Stomach (tissue), 9 donors: ENCODE data around the gene NEURL2. TPM values are rescaled to one million over a fixed set of nuclear protein-coding genes. Genes with fewer than 3 reads are reported as not detected.

Source experiments
- DNase-seq, 2 donors: peaks; one replicate each; pipeline versions ENCODE4 v3.0.0 to v3.0.0-alpha.2; 2013 to 2019
- H3K27ac ChIP-seq, 5 donors: fragments of 200-600 bp in 4 of 5; sonication (generic) in 4 of 5; one replicate each; pipeline ENCODE4 v1.5.1; 2013 to 2019; ENCODE audit warnings: mild to moderate bottlenecking in 1 of 5, moderate library complexity in 1 of 5
- H3K27me3 ChIP-seq, 3 donors: fragments of 200-600 bp; sonication (generic); one replicate each; pipeline ENCODE4 v1.5.1; 2017 to 2019; ENCODE audit warnings: mixed run types in 1 of 3
- H3K36me3 ChIP-seq, 4 donors: fragments of 200-600 bp; sonication (generic); 1 replicate in 3 of 4; 2 replicates in 1 of 4; pipeline ENCODE4 v1.5.1; 2016 to 2019
- H3K4me1 ChIP-seq, 4 donors: fragments of 200-600 bp; sonication (generic); one replicate each; pipeline ENCODE4 v1.5.1; 2016 to 2019
- H3K4me3 ChIP-seq, 4 donors: fragments of 200-600 bp; sonication (generic) in 3 of 4; one replicate each; pipeline ENCODE4 v1.5.1; 2016 to 2019; ENCODE audit warnings: mild to moderate bottlenecking in 1 of 4
- H3K9me3 ChIP-seq, 4 donors: fragments of 200-600 bp; sonication (generic); one replicate each; pipeline ENCODE4 v1.5.1; 2016 to 2019
- EP300 ChIP-seq: sonication (generic); formaldehyde crosslinking; IDR thresholded peaks from one replicate; pipeline ENCODE4 v1.6.1; 2017; ENCODE audit warnings: antibody characterized with exemption
- POLR2A ChIP-seq, 4 donors: fragments of 450-650 bp; IDR thresholded peaks; one replicate each; pipeline ENCODE4 v1.6.1; 2016; ENCODE audit warnings: antibody characterized with exemption in 4 of 4, control low read depth in 2 of 4, mild to moderate bottlenecking in 1 of 4, moderate library complexity in 1 of 4
- POLR2AphosphoS5 ChIP-seq, 3 donors: sonication (generic); formaldehyde crosslinking; IDR thresholded peaks; one replicate each; pipeline ENCODE4 v1.6.1; 2016; ENCODE audit warnings: antibody characterized with exemption in 3 of 3
- WGBS, 5 donors: extraction: QIAGEN DNeasy Blood & Tissue Kit in 3 of 5; methylation state at CpG; one replicate each; pipeline versions ENCODE4 v1.1.5 to v1.1.7; 2013 to 2018; 5-methylcytosine and 5-hydroxymethylcytosine counted together
- intact Hi-C: fragments of 100-400 bp; cut with DNase I; formaldehyde crosslinking; loops from one replicate; pipeline ENCODE4 v1.15.1; 2023; ENCODE audit warnings: low total_unique reads
- polyA plus RNA-seq, 3 donors: library from polyadenylated mRNA; stranded (reverse); fragments of 200-250 nt; gene quantifications; one replicate each; pipeline ENCODE4 v1.2.3, GENCODE V29; 2013
- total RNA-seq, 5 donors: library from RNA; depleted of rRNA; stranded (reverse); fragments of >200 nt; gene quantifications; one replicate each; pipeline versions ENCODE4 v1.1.0 to v1.2.3, GENCODE V29; 2014 to 2016
- TF ChIP-seq, protein P1 (sequence below), 7 experiments: fragments of 450-650 bp in 4 of 7; fragments of 200-600 bp in 3 of 7; sonication (generic) in 3 of 7; IDR thresholded peaks; one replicate each; pipeline ENCODE4 v1.5.1; 2016 to 2019; ENCODE audit warnings: antibody characterized with exemption in 7 of 7, control low read depth in 2 of 7, mild to moderate bottlenecking in 1 of 7
- donor health status: healthy with polysubstance abuse.
- donor health status: Bipolar disorder and iron deficiency.
- donor health status: healthy.

Gene NEURL2
- total and polyA plus RNA-seq, 8 donors: 3.3 to 29.9 (median 3.9) TPM; not detected in 1

DNA sequence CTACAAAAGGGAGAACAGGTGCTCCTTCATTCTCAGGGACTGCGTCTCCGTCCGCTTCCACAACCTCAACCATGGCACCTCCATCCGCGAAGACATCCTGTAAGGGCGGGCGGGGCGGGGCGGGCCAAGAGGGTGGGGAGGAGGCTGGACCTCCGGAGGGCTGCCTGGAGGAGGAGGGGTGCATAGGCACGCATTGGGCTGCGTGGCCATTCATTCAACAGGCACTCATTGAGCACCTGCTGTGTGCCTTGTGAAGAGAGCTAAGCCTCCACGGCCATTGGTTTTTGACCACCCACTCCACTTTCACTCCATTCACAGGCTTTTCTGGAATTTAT, 33.2 kb downstream of the NEURL2 start:
- no peaks in the 10 kb centered on the region for H3K27me3 ChIP-seq
- intact Hi-C loops: no loop called here
- peak overlapping the region; percentile 81 to 93 (median 84) for H3K27ac ChIP-seq
- H3K4me3 ChIP-seq: peak overlapping the region; percentile 75 to 97 (median 89)
- 9 to 21% (median 12%) methylated on average over 3 to 13 of the region's 13 CpGs for WGBS, 5 donors
- peaks cover 0 to 21% (median 13%) of the 10 kb centered on the region in 4 donors for H3K36me3 ChIP-seq
- DNase-seq: no peak
- TF ChIP-seq POLR2AphosphoS5 (IDR thresholded peaks at IDR 0.05): no peak
- no peak for TF ChIP-seq EP300
- TF ChIP-seq, protein P1, sequence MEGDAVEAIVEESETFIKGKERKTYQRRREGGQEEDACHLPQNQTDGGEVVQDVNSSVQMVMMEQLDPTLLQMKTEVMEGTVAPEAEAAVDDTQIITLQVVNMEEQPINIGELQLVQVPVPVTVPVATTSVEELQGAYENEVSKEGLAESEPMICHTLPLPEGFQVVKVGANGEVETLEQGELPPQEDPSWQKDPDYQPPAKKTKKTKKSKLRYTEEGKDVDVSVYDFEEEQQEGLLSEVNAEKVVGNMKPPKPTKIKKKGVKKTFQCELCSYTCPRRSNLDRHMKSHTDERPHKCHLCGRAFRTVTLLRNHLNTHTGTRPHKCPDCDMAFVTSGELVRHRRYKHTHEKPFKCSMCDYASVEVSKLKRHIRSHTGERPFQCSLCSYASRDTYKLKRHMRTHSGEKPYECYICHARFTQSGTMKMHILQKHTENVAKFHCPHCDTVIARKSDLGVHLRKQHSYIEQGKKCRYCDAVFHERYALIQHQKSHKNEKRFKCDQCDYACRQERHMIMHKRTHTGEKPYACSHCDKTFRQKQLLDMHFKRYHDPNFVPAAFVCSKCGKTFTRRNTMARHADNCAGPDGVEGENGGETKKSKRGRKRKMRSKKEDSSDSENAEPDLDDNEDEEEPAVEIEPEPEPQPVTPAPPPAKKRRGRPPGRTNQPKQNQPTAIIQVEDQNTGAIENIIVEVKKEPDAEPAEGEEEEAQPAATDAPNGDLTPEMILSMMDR (IDR thresholded peaks at IDR 0.05): no peak
- TF ChIP-seq POLR2A (IDR thresholded peaks at IDR 0.05): no peak
- H3K4me1 ChIP-seq: peaks cover 30 to 69% (median 56%) of the 10 kb centered on the region in 4 donors
- no peaks in the 10 kb centered on the region for H3K9me3 ChIP-seq

DNA sequence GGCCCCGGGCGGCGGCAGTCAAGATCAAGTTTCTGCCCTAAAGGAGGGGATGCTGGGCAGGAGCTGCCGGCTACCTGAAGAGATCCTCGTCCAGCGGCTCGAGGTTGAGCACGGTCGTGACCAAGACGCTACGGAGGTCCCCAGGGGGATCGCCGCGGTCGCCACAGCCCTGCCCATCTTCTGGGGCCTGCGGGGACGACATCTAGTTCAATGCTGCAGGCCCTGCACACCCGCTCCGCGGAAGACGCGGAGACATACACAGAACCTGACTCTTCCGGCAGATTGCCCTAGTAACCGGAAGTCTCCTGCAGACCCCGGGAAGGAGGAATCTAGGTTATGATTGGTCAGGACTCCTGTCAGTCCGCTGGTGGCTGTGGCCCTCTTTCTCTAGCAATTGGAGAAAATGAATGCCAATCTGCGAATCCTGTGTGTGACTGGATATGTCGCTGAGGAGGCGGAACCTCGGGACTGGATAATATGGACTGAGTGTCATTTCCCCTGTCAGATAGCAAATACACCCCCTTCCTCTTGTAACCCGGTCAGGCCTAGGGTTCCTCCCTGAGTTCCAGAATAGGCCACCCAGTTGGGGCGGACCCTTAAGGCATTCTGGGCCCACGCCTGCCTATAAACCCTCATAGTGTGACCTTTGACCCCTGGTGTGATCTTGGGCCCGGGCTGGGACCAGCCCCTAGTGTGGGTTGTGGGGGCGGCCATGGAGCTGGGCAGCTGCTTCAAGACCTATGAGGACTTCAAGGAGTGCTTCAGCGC, 33.7 kb downstream of the NEURL2 start, which contains the start of the genes ACOT8 and ZSWIM3:
Gene ACOT8, minus strand, starts transcription at position 279 of the 768 bp plus-strand sequence. Its CDS starts 77 bp downstream, at position 202.
Gene ZSWIM3, plus strand, starts transcription at position 501 of the 768 bp plus-strand sequence. Its CDS starts 212 bp downstream, at position 713.
- Histone ChIP-seq H3K36me3 (peaks cover 3 to 27% (median 18%) of the 10 kb centered on the region in 4 donors), H3K27me3 (no peaks in the 10 kb centered on the region), H3K27ac (peak within 1 kb of the TSS; percentile 81 to 93 (median 84)), H3K4me3 (peak within 1 kb of the TSS; percentile 75 to 97 (median 89)), H3K9me3 (no peaks in the 10 kb centered on the region), H3K4me1 (peaks cover 30 to 74% (median 59%) of the 10 kb centered on the region in 4 donors)
- peak; percentile 96 to 100 for DNase-seq
- intact Hi-C loops: no loop called here
- TF ChIP-seq POLR2AphosphoS5 (IDR thresholded peaks at IDR 0.05) (peak; percentile 50 to 89 (median 79)), POLR2A (IDR thresholded peaks at IDR 0.05) (no peak)
- WGBS, 5 donors: 0 to 2% (median 0%) methylated on average over 16 to 36 of the region's 36 CpGs

DNA sequence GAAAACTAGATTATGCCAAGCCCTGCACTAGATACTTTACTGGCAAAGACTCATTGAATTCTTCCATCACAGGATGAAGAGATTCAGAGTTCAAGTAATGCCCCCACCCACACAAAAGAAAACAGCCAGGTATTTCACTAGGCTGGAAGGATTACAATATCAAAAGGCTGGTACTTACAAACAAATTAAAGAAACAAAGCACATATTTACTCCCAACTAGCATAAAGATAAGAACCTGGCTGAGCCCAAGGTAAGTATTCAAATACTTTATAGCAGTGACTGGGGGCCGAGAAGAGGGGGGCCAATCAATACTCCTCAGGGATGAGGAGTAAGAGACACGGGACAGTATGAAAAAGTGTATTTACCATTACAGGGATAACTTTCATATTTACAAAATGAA, 37.5 kb downstream of the NEURL2 start:
- TF ChIP-seq POLR2AphosphoS5 (IDR thresholded peaks at IDR 0.05) (no peak), POLR2A (IDR thresholded peaks at IDR 0.05) (no peak), EP300 (no peak)
- TF ChIP-seq, protein P1 (IDR thresholded peaks at IDR 0.05): no peak
- Histone ChIP-seq H3K9me3 (no peaks in the 10 kb centered on the region), H3K4me1 (peaks cover 30 to 60% (median 52%) of the 10 kb centered on the region in 4 donors), H3K27me3 (no peaks in the 10 kb centered on the region), H3K4me3 (no peak overlapping the region), H3K27ac (no peak overlapping the region), H3K36me3 (peaks cover 4 to 61% (median 40%) of the 10 kb centered on the region in 4 donors)
- no peak for DNase-seq
- 21 to 51% (median 30%) methylated on average over 2 of the region's 2 CpGs for WGBS, 5 donors
- intact Hi-C loops: no loop called here

DNA sequence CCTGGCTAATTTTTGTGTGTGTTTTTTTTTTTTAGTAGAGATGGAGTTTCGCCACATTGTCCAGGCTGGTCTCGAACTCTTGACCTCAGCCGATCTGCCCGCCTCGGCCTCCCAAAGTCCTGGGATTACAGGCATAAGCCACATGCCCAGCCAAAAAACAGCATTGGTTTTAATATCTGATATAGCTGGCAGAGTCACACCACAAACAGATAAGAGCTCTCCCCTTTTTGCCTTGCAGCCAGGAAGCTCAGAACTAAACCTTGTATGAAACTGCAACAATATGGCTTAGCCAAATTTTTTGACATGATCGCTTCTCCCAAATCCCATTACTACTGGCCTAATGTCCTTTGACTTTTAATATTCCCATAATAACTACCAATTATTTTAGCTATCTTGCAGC, 38.7 kb downstream of the NEURL2 start:
- peaks cover 23 to 50% (median 43%) of the 10 kb centered on the region in 4 donors for H3K4me1 ChIP-seq
- TF ChIP-seq POLR2A (IDR thresholded peaks at IDR 0.05) (no peak), POLR2AphosphoS5 (IDR thresholded peaks at IDR 0.05) (no peak), EP300 (no peak)
- TF ChIP-seq, protein P1 (IDR thresholded peaks at IDR 0.05): no peak
- no peaks in the 10 kb centered on the region for H3K9me3 ChIP-seq
- H3K27ac ChIP-seq: no peak overlapping the region
- 88 to 96% (median 92%) methylated on average over 6 of the region's 6 CpGs for WGBS, 5 donors
- H3K27me3 ChIP-seq: no peaks in the 10 kb centered on the region
- no peak overlapping the region for H3K4me3 ChIP-seq
- no peak for DNase-seq
- intact Hi-C loops: no loop called here
- H3K36me3 ChIP-seq: peaks cover 11 to 72% (median 51%) of the 10 kb centered on the region in 4 donors

DNA sequence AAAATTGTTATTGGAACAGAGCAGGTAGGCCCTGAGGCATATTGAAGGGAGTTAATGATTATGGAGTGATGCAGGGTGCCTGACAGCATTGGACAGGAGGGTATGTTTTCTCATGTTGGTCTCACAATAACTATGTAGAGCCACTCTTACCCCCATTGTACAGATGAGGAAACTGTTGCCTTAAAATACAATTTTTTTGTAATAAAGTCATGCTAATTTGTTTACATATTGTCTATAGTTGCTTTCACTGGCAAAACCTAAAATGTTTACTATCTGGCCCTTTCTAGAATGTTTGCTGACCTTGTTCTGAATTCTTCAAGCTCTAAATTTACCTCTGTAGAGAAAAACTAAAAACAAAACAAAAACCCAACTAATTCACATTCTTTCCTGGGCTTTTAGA, 39.5 kb downstream of the NEURL2 start:
- no peaks in the 10 kb centered on the region for H3K27me3 ChIP-seq
- intact Hi-C loops: no loop called here
- no peak overlapping the region for H3K4me3 ChIP-seq
- H3K4me1 ChIP-seq: peaks cover 21 to 47% (median 39%) of the 10 kb centered on the region in 4 donors
- DNase-seq: no peak
- no peaks in the 10 kb centered on the region for H3K9me3 ChIP-seq
- TF ChIP-seq POLR2AphosphoS5 (IDR thresholded peaks at IDR 0.05): no peak
- TF ChIP-seq POLR2A (IDR thresholded peaks at IDR 0.05): no peak
- TF ChIP-seq, protein P1 (IDR thresholded peaks at IDR 0.05): no peak
- no peak for TF ChIP-seq EP300
- H3K36me3 ChIP-seq: peaks cover 19 to 80% (median 59%) of the 10 kb centered on the region in 4 donors
- peak overlapping the region in 1 of 5 donors; percentile 11 for H3K27ac ChIP-seq
